Adrenal gland (tissue), 5 donors: ENCODE results near the gene MSLN.

ENCODE experiments used
- POLR2A ChIP-seq, 2 donors: fragments of 450-650 bp; IDR thresholded peaks; one replicate each; pipeline ENCODE4 v1.6.1; 2017; ENCODE audit warnings: antibody characterized with exemption in 2 of 2, mild to moderate bottlenecking in 2 of 2, moderate library complexity in 1 of 2
- TF ChIP-seq, protein P1 (sequence below), 6 experiments: fragments of 450-650 bp in 4 of 6; fragments of 200-600 bp in 2 of 6; sonication (generic) in 1 of 6; IDR thresholded peaks; 1 replicate in 5 of 6; 2 replicates in 1 of 6; pipeline versions ENCODE4 v1.5.1 to v1.8.0; 2016 to 2021; ENCODE audit warnings: antibody characterized with exemption in 6 of 6, mild to moderate bottlenecking in 2 of 6, moderate library complexity in 1 of 6
- donor health status: DM: no; HTN: no; CAD: no.

DNA sequence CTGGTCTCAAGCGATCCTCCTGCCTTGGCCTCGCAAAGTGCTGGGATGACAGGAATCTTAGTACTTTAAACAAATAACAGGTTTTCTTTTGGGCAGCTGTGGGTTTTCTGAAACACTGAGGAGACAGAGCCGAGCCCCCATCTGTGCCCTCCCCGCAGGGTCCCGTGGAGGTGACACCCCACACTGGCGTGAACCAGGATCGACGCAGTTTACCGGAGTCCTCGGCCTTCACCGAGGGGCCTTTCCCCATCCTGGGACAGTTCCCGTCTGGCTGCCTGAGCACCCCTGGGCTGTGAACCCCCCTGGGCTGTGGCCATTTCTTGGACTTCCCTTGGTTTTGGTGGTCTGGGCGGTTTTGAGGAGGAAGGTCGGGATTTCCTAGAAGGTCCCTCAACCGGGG lies 55.3 kb downstream of the MSLN start:
- TF ChIP-seq, protein P1, sequence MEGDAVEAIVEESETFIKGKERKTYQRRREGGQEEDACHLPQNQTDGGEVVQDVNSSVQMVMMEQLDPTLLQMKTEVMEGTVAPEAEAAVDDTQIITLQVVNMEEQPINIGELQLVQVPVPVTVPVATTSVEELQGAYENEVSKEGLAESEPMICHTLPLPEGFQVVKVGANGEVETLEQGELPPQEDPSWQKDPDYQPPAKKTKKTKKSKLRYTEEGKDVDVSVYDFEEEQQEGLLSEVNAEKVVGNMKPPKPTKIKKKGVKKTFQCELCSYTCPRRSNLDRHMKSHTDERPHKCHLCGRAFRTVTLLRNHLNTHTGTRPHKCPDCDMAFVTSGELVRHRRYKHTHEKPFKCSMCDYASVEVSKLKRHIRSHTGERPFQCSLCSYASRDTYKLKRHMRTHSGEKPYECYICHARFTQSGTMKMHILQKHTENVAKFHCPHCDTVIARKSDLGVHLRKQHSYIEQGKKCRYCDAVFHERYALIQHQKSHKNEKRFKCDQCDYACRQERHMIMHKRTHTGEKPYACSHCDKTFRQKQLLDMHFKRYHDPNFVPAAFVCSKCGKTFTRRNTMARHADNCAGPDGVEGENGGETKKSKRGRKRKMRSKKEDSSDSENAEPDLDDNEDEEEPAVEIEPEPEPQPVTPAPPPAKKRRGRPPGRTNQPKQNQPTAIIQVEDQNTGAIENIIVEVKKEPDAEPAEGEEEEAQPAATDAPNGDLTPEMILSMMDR (IDR thresholded peaks at IDR 0.05) = no peak
- no peak for TF ChIP-seq POLR2A (IDR thresholded peaks at IDR 0.05)
